HG03095 (cell line): ENCODE results near the gene PKLR.
"Not testable (repeated sequence)": the region's sequence is repeated elsewhere in the genome, so short reads cannot be mapped to it uniquely, and the experiment has no call there.

ENCODE experiments used
- ATAC-seq: cut with Tn5 transposase; IDR thresholded peaks from one replicate; pipeline ENCODE4 v1.9.1; 2021; ENCODE audit warnings: moderate library complexity; ENCODE audit not compliant: unreplicated experiment

PKLR gene

DNA sequence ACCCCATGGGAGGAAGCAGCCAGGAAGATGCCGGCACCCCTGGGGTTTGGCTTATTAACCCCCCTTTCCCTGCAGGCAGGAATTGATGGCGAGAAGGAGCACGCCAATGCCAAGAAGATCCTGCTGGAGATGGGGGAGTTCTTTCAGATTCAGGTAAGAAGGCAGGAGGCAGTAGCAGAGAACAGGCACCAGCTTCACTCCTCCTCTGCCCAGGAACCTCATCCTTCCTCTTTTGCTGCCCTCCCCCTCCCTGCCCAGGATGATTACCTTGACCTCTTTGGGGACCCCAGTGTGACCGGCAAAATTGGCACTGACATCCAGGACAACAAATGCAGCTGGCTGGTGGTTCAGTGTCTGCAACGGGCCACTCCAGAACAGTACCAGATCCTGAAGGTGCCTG, 18.3 kb upstream of the PKLR start:
- ATAC-seq, result no peak

- no peak for ATAC-seq
Observed at GRCh38 chr1:155318082-155318481, 16.8 kb upstream of the PKLR start.

GRCh38 chr1:155316922-155317321, 15.7 kb upstream of the PKLR start:
- no peak for ATAC-seq

GRCh38 chr1:155313261-155313660, 12.0 kb upstream of the PKLR start:
- no peak for ATAC-seq

DNA sequence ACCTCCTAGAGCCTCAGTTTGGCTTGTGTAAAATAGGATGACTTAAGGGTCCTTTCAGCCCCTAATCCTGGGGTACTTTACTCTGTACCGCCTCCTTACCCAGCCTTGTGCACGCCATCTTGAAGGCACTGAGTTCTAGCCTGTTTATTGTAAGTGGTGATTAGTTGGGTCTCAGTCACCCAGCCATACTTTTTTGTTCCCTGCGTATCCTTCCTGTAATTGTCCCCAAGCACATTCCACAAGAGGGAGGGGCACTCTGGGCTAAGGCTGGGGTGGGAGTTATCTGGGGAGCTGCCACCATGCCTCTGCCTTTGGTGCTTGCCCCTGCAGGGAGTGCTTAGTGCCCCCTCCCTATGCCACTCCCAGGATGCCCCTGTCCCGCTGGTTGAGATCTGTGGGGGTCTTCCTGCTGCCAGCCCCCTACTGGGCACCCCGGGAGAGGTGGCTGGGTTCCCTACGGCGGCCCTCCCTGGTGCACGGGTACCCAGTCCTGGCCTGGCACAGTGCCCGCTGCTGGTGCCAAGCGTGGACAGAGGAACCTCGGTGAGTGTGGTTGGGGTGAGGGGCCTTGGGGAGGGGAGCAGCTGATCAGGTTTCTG, 8.3 kb upstream of the PKLR start:
- no peak for ATAC-seq

GRCh38 chr1:155308493-155309422, 7.5 kb upstream of the PKLR start, which contains the start of gene FDPS:
FDPS (plus strand) TSS chr1:155308866; CDS start chr1:155309790, 924 bp downstream.
- peak; percentile 89 for ATAC-seq

- no peak for ATAC-seq
Observed at GRCh38 chr1:155307247-155307740, 6.1 kb upstream of the PKLR start.

- no peak for ATAC-seq
Observed at GRCh38 chr1:155305881-155306391, 4.7 kb upstream of the PKLR start.

DNA sequence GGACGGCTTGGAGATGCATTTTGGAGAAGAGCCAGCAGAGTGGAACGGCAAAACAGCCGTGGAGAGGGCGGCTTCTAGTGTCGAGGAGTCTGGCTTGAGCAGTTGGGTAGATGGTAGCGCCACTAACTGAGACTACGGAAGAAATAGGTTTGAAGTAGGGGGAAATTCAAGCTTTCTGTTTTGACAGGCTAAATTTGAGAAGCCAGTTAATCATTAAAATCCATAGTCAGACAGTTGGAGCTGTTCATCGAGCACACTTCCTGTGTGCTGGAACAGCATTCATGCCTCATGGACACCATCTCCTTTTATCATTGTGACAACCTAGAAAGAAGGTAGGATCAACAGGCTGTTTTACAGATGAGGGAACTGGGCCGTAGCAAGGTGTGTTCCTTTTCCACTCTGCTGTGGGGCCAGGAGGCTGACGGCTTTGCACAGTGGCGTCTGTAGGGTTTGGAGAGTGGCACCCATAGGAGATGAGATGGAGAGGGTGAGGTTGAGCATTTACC, 3.4 kb upstream of the PKLR start:
- ATAC-seq, result no peak

DNA sequence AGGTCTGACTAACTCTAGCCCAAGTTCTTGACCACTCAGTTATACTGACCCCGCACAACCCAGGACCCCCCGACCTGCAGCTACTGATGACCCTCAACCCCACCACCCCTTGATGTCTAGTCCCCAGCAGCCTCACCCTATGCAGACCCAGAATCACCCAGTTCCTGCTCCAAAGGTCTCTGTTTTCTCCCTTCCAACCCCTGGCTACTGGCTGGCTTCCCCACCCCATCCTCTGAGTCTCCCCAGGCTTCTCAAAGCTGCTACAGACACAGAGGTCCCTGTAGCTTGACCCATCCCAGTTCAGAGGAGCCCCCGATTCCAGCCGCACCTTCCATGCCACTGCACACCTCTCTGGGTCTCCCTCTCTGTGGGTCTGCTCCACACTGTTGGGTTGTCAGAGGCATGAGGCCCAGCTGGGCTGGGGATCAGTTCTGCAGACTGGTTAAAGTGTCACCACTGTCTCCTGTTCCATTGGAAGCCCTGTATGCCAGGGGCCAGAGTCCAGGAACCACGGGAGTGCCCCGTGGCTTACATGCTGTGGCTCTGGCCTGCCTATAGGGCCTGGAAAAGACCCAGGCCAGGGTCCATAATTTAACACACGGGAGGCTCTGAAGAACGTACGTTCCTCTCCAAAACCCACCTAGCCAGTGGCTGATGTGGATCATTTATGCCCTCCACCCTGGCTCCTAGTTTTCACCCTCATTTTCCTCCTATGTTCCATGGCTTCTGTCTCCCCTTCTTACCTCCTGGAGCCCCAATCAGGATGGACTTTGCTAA, 497 bp downstream of the PKLR start:
- ATAC-seq, result no peak

DNA sequence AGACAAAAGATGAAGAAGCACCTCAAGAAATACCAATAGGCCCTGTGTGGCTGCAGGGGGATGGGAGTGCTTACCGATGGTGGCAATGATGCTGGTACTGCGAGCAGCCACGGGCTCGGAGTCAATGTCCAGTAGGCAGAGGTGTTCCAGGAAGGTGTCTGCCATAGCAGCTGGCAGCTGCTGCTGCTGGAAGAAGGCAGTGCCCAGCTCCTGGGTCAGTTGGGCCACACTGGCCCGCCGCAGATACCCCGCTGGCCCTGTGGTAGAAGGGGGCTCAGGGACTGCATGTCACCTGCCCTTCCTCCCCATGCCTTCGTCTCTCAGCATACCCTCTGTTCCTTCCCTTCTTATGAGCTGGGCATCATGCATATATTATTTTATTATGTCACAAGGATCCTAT, 1.2 kb downstream of the PKLR start:
- ATAC-seq, result no peak

GRCh38 chr1:155297384-155297783, 3.9 kb downstream of the PKLR start:
- ATAC-seq, result no peak

DNA sequence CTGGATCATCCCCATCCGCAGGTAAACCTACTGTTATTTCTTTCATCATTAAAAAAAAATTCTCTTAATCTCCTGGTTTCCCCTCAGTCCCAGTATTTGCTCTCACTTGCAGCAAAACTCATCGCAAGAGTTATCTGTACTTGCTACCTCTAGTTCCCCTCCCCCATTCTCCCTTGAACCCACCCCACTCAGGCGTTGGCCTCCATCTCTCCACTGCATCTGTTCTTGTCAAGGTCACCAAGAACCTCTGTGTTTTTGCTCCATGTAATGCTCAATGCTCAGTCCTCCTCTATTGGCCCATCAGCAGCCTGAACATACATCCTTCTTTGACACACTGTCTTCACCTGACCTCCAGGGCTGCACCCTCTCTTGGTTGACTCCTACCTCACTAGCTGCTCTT, 4.6 kb downstream of the PKLR start:
- no peak for ATAC-seq

DNA sequence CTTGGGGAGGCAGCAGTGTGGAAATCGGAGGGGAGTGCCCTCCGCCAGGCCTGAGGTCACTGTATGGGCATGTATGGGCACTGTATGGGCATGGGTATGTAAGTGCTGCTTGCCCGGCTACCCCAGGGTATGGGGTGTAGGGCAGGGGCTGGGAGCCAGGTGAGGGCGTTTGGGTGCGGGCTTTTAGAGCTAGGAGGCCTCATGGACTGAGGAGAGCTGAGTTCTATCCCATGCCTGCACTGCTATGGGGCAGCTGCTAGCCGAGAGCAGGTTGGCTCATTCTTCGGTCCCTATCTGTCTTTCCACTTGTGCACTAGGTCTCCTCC, 5.3 kb downstream of the PKLR start:
- ATAC-seq, result no peak

- no peak for ATAC-seq
Observed at GRCh38 chr1:155295183-155295941, 5.9 kb downstream of the PKLR start.

GRCh38 chr1:155294520-155295182, 6.6 kb downstream of the PKLR start:
- no peak for ATAC-seq

- ATAC-seq, result no peak
Observed at GRCh38 chr1:155293086-155293749, 8.0 kb downstream of the PKLR start.

DNA sequence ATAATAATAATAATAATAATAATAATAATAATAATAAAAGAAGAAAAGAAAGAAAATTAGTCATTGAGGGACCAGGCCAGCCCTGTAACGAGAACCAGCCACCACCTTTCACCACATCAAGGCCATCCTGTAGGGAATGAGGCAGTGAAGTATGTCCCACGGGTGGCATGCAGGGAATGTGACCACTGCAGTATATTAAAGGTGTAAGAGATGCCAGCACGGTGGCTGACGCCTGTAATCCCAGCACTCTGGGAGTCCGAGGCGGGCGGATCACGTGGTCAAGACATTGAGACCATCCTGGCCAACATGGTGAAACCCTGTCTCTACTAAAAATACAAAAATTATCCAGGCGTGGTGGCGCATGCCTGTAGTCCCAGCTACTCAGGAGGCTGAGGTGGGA, 10.2 kb downstream of the PKLR start:
- not testable (repeated sequence) for ATAC-seq

GRCh38 chr1:155287987-155288543, 13.2 kb downstream of the PKLR start:
- no peak for ATAC-seq
